H1 (cell line): ENCODE results near the gene MAK.

Experiments
- ATF2 ChIP-seq: IDR thresholded peaks from 2 replicates; pipeline ENCODE4 v1.6.1; 2012; ENCODE audit warnings: low read length, inconsistent platforms
- CHD1 ChIP-seq: IDR thresholded peaks from 2 replicates; pipeline ENCODE4 v1.6.1; 2012; ENCODE audit warnings: low read depth, low read length, improper control_type of control experiment
- CTCF ChIP-seq, 3 experiments: IDR thresholded peaks; 1 replicate in 2 of 3; 2 replicates in 1 of 3; pipeline versions ENCODE4 v1.5.1 to v1.6.1; 2011; ENCODE audit warnings: low read length in 3 of 3, mild to moderate bottlenecking in 3 of 3, inconsistent platforms in 2 of 3, low read depth in 1 of 3, moderate library complexity in 1 of 3; ENCODE audit not compliant: insufficient read depth in 1 of 3; ENCODE audit errors: control extremely low read depth in 1 of 3
- EZH2 ChIP-seq: fragments of 200-600 bp; sonication (generic); IDR thresholded peaks from 2 replicates; pipeline ENCODE4 v1.7.1; 2012; ENCODE audit warnings: low read depth, mild to moderate bottlenecking, moderate library complexity, low read length, inconsistent platforms; ENCODE audit not compliant: severe bottlenecking
- JUN ChIP-seq: IDR thresholded peaks from 2 replicates; pipeline ENCODE4 v1.6.1; 2011; ENCODE audit warnings: low read depth, mild to moderate bottlenecking, improper control_type of control experiment, low read length
- JUND ChIP-seq: IDR thresholded peaks from 2 replicates; pipeline ENCODE4 v1.6.1; 2011; ENCODE audit warnings: mild to moderate bottlenecking, improper control_type of control experiment, low read length
- MAX ChIP-seq: IDR thresholded peaks from 2 replicates; pipeline ENCODE4 v1.6.1; 2012; ENCODE audit warnings: inconsistent platforms
- POLR2A ChIP-seq, 2 experiments: IDR thresholded peaks; 1 replicate in 1 of 2; 2 replicates in 1 of 2; pipeline ENCODE4 v1.6.1; 2011; ENCODE audit warnings: low read depth in 2 of 2, low read length in 2 of 2, mild to moderate bottlenecking in 2 of 2; ENCODE audit errors: control extremely low read depth in 1 of 2
- POLR2AphosphoS5 ChIP-seq: IDR thresholded peaks from 2 replicates; pipeline ENCODE4 v1.6.1; 2011; ENCODE audit warnings: low read depth, low read length
- RAD21 ChIP-seq, 2 experiments: IDR thresholded peaks in 1 of 2; conservative IDR thresholded peaks in 1 of 2; 2 replicates each; pipeline ENCODE4 v1.6.1; 2011; ENCODE audit warnings: low read depth in 2 of 2, low read length in 2 of 2, improper control_type of control experiment in 1 of 2, inconsistent platforms in 1 of 2, mild to moderate bottlenecking in 1 of 2, moderate library complexity in 1 of 2
- RNF2 ChIP-seq: fragments of 200-900, 300-1000 bp; sonication (generic); IDR thresholded peaks from 2 replicates; pipeline ENCODE4 v1.7.1; 2016; ENCODE audit warnings: borderline replicate concordance, low read depth, mild to moderate bottlenecking, antibody characterized with exemption, low read length; ENCODE audit not compliant: poor library complexity, severe bottlenecking; ENCODE audit errors: missing control alignments
- YY1 ChIP-seq: IDR thresholded peaks from 2 replicates; pipeline ENCODE4 v1.6.1; 2011; ENCODE audit warnings: low read depth, mild to moderate bottlenecking, low read length

GRCh38 chr6:10849901-10850300 lies 11.6 kb upstream of the MAK start:
- TF ChIP-seq MAX (no peak), CTCF (IDR thresholded peaks at IDR 0.05; ENCODE audit: control extremely low read depth in 1 of 3, insufficient read depth in 1 of 3, low read depth in 1 of 3, low read length in 3 of 3) (no peak), POLR2AphosphoS5 (no peak), YY1 (no peak), JUN (no peak), EZH2 (no peak), RAD21 (IDR thresholded peaks at IDR 0.05 in 1 of 2, conservative IDR thresholded peaks at IDR 0.05 in 1 of 2; ENCODE audit: low read depth in 2 of 2, low read length in 2 of 2) (no peak), POLR2A (IDR thresholded peaks at IDR 0.05; ENCODE audit: control extremely low read depth in 1 of 2, low read depth in 2 of 2, low read length in 2 of 2) (no peak), JUND (no peak), CHD1 (no peak), ATF2 (no peak), RNF2 (no peak)
